CD4-positive, alpha-beta T cell treated with Interferon gamma for 1 hour (primary cell): ENCODE results near the gene STK32C.

Source experiments
- DNase-seq: peaks from one replicate; pipeline ENCODE4 v3.0.0-alpha.2; 2020

The STK32C gene

GRCh38 chr10:132264306-132264950, 43.3 kb downstream of the STK32C start:
- no peak for DNase-seq

GRCh38 chr10:132263866-132264265, 43.9 kb downstream of the STK32C start:
- DNase-seq = no peak

- DNase-seq = no peak
These were observed 47.9 kb downstream of the STK32C start for GRCh38 chr10:132259702-132260482.

- DNase-seq = no peak
These were observed 49.3 kb downstream of the STK32C start for GRCh38 chr10:132258423-132258822.

GRCh38 chr10:132257907-132258306, 49.8 kb downstream of the STK32C start:
- DNase-seq = no peak

GRCh38 chr10:132257271-132257670, 50.5 kb downstream of the STK32C start:
- DNase-seq = peak; percentile 11

- no peak for DNase-seq
These were observed 50.9 kb downstream of the STK32C start for GRCh38 chr10:132256866-132257265.

- DNase-seq = peak; percentile 10
These were observed 52.0 kb downstream of the STK32C start for GRCh38 chr10:132255489-132256344.

- DNase-seq = peak; percentile 11
These were observed 52.9 kb downstream of the STK32C start for GRCh38 chr10:132254841-132255240.

GRCh38 chr10:132253092-132253687, 54.6 kb downstream of the STK32C start:
- DNase-seq = no peak

- DNase-seq = no peak
These were observed 55.3 kb downstream of the STK32C start for GRCh38 chr10:132252412-132252811.

GRCh38 chr10:132251928-132252327, 55.8 kb downstream of the STK32C start:
- no peak for DNase-seq

- DNase-seq = no peak
These were observed 57.0 kb downstream of the STK32C start for GRCh38 chr10:132250481-132251475.

- DNase-seq = no peak
These were observed 57.9 kb downstream of the STK32C start for GRCh38 chr10:132249824-132250375.

GRCh38 chr10:132249226-132249724, 58.5 kb downstream of the STK32C start:
- DNase-seq = no peak

- DNase-seq = peak; percentile 57
These were observed 59.1 kb downstream of the STK32C start for GRCh38 chr10:132248455-132249225.

- DNase-seq = no peak
These were observed 59.8 kb downstream of the STK32C start for GRCh38 chr10:132247943-132248342.

- DNase-seq = no peak
These were observed 61.5 kb downstream of the STK32C start for GRCh38 chr10:132246296-132246695.

GRCh38 chr10:132245056-132245455, 62.7 kb downstream of the STK32C start:
- DNase-seq = no peak

GRCh38 chr10:132243626-132244025, 64.1 kb downstream of the STK32C start:
- DNase-seq = no peak
